ENCODE data around the gene SNX13. TPM values are rescaled to one million over a fixed set of nuclear protein-coding genes. Genes with fewer than 3 reads are reported as not detected.
A peak's percentile ranks its signal among the peaks of the same experiment; 100 is the strongest.
"Not testable (repeated sequence)": the region's sequence is repeated elsewhere in the genome, so short reads cannot be mapped to it uniquely, and the experiment has no call there.

The SNX13 gene
- total RNA-seq, 1 experiment from 2014 or later, result 65.8 TPM

- peak; percentile 58 for DNase-seq (ENCODE audit: low read depth)
Measured at GRCh38 chr7:17915796-17916195, 24.5 kb downstream of the SNX13 start.

DNA sequence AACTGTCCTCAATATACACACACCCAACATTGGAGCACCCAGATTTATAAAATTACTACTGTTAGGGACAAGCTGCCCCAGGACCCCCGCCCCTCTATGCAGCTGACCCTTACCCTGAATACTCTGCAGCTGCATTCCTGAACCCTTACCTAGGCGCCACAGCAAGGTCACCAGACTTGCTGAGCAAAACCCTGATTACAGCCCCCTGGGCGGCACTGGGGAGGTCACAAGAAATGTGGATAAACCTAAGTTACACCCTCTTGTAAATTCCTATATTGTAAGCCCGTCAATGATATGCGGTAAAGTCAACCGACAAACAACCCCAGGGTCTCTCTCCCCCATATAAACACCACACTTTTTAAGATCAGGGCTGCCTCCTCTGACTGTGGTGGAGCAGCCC is 25.1 kb downstream of the SNX13 start:
- DNase-seq (ENCODE audit: low read depth), result no peak

DNA sequence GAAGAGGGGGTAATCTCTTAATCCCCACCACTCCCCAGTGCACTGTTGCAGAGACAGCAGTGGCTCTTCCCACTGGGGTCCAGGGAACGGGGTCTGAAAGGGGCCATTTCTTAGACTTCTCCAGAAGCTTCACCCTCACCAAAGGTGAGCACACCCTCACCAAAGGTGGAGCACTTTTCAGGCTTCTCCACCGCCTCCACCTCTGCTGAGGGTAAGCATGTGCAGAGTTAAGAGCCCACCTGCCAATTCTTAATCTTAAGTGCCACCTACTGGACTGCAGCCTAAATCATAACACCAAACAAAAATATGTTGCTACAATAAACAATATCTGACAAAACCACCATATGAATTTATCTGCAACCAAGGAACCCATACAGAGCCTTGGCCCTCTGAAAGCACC is 27.0 kb downstream of the SNX13 start:
- DNase-seq (ENCODE audit: low read depth), result no peak

GRCh38 chr7:17912536-17913235 is 27.6 kb downstream of the SNX13 start:
- DNase-seq (ENCODE audit: low read depth), result no peak

- DNase-seq (ENCODE audit: low read depth), result no peak
Measured at GRCh38 chr7:17912050-17912449, 28.2 kb downstream of the SNX13 start.

DNA sequence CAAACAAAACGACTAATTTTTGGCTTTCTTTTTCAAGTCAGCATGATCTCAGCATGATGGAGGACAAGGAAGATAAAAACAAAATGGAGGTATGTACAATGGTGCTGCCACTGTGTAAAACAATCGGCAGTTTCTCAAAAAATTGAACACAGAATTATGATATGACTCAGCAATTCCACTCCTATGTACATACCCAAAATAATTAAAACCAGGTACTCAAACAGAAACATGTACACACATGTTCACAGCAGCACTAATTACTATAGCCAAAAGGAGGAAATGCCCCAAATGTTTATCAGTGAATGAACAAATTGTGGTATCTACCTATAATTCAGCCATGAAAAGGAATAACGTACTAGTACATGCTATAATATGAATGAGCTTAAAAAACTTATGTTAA is 29.9 kb downstream of the SNX13 start:
- no peak for DNase-seq (ENCODE audit: low read depth)

DNA sequence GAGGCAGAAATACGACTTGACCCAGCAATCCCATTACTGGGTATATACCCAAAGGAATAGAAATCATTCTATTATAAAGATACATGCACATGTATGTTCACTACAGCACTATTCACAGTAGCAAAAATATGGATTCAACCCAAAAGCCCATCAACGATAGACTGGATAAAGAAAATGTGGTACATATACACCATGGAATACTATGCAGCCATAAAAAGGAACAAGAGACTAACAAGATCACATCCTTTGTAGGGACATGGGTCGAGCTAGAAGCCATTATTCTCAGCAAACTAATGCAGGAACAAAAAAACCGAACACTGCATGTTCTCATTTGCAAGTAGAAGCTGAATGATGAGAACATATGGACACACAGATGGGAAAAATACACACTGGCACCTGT is 31.0 kb downstream of the SNX13 start:
- not testable (repeated sequence) for DNase-seq (ENCODE audit: low read depth)

- peak; percentile 14 for DNase-seq (ENCODE audit: low read depth)
Measured at GRCh38 chr7:17907014-17907413, 33.3 kb downstream of the SNX13 start.

DNA sequence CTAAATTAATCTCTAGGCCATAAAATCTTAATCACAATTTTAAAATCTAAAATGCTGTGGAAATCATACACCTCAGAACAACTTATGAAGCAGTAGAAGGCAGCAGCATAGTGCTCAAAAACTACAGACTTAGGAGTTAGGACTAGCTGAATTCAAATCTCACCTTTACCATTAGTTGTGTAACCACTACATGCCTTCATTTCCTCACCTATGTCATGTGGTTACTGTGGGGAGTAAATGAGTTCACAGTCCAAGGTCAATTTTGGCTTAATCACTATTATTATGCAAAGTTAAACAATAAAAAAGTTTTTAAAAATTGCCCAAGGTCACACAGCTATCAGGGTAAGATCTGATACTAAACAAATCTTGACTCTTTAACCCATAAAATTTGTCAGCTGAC is 37.0 kb downstream of the SNX13 start:
- no peak for DNase-seq (ENCODE audit: low read depth)

DNA sequence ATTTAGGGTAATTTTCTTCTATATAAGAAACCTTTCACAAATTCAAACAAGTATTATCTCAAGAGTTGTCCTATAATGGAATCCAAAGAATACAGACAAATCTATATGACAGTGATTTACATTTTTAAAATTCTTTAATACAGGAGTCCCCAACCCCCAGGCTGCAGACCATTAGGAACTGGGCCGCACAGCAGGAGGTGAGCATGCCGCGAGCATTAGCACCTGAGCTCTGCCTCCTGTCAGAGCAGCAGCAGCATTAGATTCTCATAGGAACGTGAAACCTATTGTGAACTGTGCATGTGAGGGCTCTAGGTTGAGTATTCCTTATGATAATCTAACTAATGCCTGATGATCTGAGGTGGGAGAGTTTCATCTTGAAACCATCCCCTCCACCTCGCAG is 37.7 kb downstream of the SNX13 start:
- DNase-seq (ENCODE audit: low read depth), result no peak

GRCh38 chr7:17900464-17900863 is 39.8 kb downstream of the SNX13 start:
- no peak for DNase-seq (ENCODE audit: low read depth)

GRCh38 chr7:17898111-17898510 is 42.2 kb downstream of the SNX13 start:
- DNase-seq (ENCODE audit: low read depth), result no peak

DNA sequence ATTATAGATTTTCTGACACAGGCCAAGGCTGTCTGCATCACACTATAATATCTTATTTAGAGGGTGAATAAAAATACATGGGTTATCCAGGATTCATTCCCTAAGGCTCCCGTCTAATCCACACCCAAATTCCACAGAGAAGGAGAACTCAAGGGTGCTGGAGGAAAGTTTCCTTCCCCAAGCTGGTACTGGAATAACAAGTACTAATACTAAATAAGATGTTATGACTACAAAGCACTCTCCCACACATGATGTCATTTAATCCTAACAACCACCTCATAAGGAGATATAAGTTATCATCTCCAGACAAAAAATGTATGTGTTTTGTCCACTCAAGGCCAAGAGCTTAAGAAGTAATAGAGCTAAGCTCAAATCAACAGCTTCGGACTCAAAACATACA is 53.0 kb downstream of the SNX13 start:
- DNase-seq (ENCODE audit: low read depth), result no peak

DNA sequence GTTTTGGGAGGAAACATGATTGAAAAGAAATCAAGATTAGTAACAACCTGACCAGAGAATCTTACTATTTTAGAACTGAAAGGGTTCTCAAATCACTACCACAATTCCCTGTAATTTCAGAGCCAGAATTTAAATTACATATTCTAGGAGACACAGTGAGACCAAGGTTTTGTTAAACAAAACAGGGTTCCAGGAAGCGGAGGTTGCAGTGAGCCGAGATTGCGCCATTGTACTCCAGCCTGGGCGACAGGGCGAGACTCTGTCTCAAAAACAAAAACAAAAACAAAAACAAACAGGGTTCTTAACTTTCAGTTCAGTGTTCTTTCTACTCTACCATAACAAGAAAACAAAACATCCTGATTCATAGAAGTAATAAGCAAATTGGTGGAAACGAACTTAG is 57.6 kb downstream of the SNX13 start:
- no peak for DNase-seq (ENCODE audit: low read depth)

DNA sequence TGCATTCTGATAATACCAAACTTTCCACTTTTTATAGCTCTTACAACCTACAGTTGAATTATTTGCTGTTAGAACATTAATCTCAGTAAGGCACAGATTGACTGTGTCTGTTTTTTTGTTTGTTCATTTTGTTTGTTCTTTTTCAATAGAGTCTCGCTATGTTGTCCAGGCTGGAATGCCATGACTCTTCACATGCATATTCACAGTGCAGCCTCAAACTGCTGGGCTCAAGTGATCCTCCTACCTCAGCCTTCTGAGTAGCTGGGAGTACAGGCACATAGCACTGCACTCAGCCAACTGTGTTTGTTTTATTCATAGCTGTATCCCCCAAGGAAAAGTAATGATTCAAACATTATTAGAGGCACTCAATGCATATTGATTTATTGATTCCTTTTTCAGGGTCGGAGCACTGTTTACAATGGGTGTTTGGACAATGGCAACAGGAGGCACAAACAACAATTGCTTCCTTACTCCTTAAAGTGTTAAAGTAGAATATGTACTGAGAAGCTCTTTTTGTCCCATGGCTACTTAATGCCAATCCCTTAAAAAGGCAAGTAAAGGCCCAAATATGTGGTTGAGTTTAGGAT is 61.1 kb downstream of the SNX13 start:
- DNase-seq (ENCODE audit: low read depth), result no peak

GRCh38 chr7:17878627-17879026 is 61.7 kb downstream of the SNX13 start:
- no peak for DNase-seq (ENCODE audit: low read depth)

GRCh38 chr7:17871815-17872533 is 68.3 kb downstream of the SNX13 start:
- no peak for DNase-seq (ENCODE audit: low read depth)

GRCh38 chr7:17870406-17870805 is 69.9 kb downstream of the SNX13 start:
- DNase-seq (ENCODE audit: low read depth), result no peak

DNA sequence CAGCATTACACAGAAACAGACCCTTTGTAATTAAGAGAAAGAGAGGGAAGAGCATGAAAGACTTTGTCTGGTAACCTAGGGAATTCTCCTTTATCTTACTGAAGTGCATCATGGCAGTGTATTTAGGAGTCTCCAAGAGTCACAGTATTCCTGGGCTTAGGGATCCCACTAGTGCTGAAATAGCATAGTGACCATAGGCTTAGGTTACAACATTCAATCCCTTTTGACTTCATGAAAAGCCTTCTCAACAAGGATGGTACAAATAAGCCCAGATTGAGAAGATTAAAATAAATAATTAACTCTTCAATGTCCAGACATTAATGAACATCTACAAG is 76.5 kb downstream of the SNX13 start:
- DNase-seq (ENCODE audit: low read depth), result no peak

DNA sequence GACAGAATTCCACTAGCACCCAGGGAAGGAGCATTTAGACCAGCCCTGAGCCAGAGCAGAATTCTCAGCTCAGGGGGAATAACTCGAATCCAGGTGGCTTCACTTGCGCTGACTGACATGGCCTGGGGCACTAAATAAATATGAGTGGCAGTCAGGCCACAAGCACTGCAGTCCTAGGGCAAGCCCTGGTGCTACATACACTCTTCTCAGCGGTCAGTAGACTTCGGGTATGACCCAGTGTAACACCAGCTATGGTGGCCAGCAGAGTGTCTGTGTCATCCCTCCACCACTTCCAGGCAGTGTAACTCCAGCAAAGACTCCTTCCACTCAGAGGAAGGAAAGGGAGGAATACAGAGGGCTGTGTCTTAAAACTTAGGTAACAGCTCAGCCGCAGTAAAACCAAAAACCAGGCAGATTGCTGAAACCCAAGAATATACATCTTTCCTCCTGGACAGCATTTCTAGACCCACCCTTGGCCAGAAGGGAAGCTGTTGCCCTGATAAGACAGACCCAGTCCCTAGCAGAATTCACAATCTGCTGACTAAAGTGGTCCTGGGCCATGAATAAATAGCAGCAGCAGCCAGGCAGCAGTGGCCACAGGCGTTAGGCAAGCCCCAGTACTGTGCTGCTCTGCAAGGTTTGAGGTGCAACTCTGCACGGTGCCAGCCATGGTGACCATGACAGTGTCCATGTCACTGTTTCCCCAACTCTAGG is 77.0 kb downstream of the SNX13 start:
- no peak for DNase-seq (ENCODE audit: low read depth)

DNA sequence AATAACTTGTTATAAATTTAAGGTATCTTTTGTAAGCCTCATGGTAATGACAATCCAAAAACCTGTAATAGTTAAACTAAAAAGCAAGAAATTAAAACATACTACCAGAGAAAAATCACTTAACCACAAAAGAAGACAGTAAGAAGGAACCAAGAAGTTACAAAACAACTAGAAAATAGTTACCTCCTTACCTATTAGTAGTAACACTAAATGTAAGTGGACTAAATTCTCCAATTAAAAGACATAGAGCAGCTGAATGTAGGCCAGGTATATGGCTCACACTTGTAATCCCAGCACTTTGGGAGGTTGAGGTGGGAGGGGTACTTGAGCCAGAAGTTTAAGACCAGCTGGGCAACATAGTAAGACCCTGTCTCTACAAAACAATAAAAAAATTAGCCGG is 84.0 kb downstream of the SNX13 start:
- no peak for DNase-seq (ENCODE audit: low read depth)

DNA sequence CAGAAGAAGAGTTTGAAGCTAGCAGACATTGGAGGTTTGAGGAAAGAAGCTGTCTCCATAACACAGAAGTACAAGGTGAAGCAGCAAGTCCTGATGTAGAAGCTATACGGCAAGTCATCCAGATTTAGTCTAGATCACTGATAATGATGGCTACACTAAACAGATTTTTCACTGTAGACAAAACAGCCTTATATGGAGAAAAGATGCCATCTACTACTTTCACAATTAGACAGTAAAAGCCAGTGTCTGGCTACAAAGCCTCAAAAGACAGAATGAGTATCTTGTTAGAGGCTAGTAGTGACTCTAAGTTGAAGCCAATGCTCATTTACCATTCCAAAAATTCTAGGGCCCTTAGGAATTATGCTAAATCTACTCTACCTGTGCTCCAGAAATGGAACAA is 85.1 kb downstream of the SNX13 start:
- no peak for DNase-seq (ENCODE audit: low read depth)
